T-helper 2 cell treated with Interferon-gamma antibody and Interleukin-4, amounts not matched to agents 5 μg/mL and 100 μg/mL, for 36 hours (primary cell): ENCODE measurements around the gene CROT.
A peak's percentile ranks its signal among the peaks of the same experiment; 100 is the strongest.
"Not testable (repeated sequence)": the region's sequence is repeated elsewhere in the genome, so short reads cannot be mapped to it uniquely, and the experiment has no call there.

Experiments
- DNase-seq: peaks from one replicate; pipeline ENCODE4 v3.0.0; 2021; ENCODE audit warnings: low spot score
- H3K27ac Mint-ChIP-seq: one replicate; pipeline ENCODE4 v1.8.0; 2021; ENCODE audit warnings: mild to moderate bottlenecking, mixed read lengths
- H3K27me3 Mint-ChIP-seq: one replicate; pipeline ENCODE4 v1.8.0; 2021; ENCODE audit warnings: low read depth, mixed read lengths
- H3K36me3 Mint-ChIP-seq: one replicate; pipeline ENCODE4 v1.8.0; 2021; ENCODE audit warnings: low read depth, mixed read lengths
- H3K4me1 Mint-ChIP-seq: one replicate; pipeline ENCODE4 v1.8.0; 2021; ENCODE audit warnings: low read depth, mixed read lengths
- H3K4me3 Mint-ChIP-seq: one replicate; pipeline ENCODE4 v1.8.0; 2022; ENCODE audit warnings: mild to moderate bottlenecking, moderate library complexity, mixed read lengths
- H3K9me3 Mint-ChIP-seq: one replicate; pipeline ENCODE4 v1.8.0; 2021; ENCODE audit warnings: mixed read lengths

CROT gene, protein sequence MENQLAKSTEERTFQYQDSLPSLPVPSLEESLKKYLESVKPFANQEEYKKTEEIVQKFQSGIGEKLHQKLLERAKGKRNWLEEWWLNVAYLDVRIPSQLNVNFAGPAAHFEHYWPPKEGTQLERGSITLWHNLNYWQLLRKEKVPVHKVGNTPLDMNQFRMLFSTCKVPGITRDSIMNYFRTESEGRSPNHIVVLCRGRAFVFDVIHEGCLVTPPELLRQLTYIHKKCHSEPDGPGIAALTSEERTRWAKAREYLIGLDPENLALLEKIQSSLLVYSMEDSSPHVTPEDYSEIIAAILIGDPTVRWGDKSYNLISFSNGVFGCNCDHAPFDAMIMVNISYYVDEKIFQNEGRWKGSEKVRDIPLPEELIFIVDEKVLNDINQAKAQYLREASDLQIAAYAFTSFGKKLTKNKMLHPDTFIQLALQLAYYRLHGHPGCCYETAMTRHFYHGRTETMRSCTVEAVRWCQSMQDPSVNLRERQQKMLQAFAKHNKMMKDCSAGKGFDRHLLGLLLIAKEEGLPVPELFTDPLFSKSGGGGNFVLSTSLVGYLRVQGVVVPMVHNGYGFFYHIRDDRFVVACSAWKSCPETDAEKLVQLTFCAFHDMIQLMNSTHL

DNA sequence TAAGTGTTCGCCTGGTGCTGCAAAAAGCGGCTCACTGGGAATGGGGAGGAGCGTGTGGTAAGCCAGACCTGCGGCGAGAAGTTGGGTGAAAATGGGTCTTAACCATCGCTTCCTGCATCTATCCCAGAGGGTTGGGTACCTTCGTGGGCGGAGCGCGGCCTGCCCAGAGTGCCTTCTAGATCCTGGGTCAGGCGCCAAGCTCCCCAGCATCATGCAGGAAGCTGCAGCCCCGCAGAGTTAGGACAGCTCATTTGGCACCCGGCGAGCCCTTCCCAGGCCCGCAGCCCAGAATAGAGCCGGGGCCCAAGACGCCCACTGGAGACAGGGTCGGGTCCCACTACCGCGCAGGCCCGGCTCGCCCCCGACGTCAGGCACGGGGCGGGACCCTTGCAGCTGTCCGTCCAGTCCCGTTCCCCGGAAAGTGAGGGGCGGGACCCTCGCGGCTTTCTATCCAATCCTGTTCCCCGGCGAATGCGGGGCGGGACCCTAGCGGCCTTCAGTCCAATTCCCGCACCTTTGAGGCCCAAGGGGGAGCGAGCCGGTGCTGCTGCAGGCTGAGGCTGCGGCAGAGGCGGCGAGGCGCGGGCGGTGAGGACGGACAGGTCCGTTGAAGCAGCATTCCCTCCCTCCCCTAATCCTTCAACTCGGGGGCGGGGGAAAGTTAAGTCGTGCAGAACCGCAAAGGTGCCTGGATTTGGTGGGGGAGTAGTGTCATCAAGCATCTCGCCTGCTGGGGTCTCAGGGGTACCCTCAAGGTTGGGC lies at the start of gene CROT:
TSS of gene CROT (plus strand) at position 499 of the 762 bp plus-strand sequence. CDS start 3,405 bp downstream, outside the sequence.
- peak within 1 kb of the TSS; percentile 96 for H3K4me3 Mint-ChIP-seq
- H3K9me3 Mint-ChIP-seq, result peaks cover 1% of the 10 kb centered on the region
- DNase-seq, result peak; percentile 95
- H3K36me3 Mint-ChIP-seq, result peaks cover 30% of the 10 kb centered on the region
- H3K27me3 Mint-ChIP-seq, result no peaks in the 10 kb centered on the region
- H3K27ac Mint-ChIP-seq, result peak within 1 kb of the TSS; percentile 91
- peaks cover 38% of the 10 kb centered on the region for H3K4me1 Mint-ChIP-seq

- H3K27me3 Mint-ChIP-seq, result no peaks in the 10 kb centered on the region
- no peak for DNase-seq
- H3K27ac Mint-ChIP-seq, result no peak overlapping the region
- H3K4me3 Mint-ChIP-seq, result no peak overlapping the region
- H3K4me1 Mint-ChIP-seq, result no peaks in the 10 kb centered on the region
- H3K36me3 Mint-ChIP-seq, result no peaks in the 10 kb centered on the region
- peaks cover 4% of the 10 kb centered on the region for H3K9me3 Mint-ChIP-seq
Measured at GRCh38 chr7:87300756-87301155, 44.7 kb upstream of the CROT start.

DNA sequence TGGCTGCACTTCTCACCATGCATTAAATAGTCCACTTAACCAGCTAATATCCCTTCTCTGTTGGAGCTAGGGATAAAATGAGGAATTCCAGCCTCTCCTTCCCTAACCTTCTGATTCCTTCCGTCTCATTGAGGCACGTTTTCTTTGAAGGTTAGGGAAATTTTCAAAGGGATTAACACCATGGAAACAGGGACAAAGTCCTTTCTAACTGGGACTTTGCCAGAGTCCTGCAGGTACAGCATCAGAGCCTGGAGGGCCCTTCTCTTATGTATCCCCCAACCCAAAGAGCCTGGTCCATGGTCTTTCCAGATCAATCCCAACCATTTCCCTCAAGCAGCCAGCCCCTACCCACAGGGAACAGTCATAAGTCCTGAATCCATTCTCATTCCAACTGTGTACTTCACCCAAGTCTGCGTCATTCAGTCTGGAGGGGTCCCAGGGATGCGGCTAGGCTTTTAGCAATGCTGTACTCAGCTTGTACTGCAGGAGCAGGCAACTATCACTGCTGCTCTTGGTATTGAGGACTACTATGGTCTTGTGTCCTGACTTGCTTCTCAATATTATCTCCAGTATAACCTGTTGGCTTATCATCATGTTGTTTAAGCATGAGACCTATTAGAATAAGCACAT lies 34.6 kb upstream of the CROT start:
- H3K36me3 Mint-ChIP-seq, result no peaks in the 10 kb centered on the region
- no peak for DNase-seq

DNA sequence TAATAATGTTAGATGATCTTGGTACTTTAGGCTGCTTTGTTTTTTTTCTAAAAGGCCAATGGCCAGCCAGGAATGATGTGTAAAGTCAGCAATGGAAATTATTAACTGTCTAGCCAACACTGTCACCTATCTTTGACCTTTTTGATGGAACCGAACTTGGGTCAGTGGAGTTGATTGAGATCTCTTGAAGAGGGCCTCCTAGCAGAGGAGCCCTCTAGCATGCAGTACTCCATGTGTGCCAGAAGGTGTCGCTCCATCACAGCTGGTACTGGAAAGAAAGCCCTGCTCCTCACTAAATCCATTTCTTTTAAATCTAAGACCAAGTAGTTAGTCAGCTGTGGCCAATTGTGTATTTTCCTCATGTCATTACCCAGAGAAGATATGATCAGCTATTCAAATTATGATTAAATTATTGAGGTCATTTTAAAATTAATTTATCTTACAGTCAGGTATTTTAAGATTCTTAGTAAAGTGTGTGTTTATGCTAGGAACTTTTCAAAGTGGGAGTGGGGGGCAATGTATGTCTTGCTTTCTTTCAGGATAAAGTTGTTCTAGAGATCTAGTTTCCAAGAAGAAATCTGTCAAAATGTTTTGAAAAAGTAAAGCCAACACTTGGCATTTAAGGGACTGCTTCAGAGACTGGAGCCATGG lies 33.1 kb upstream of the CROT start:
- H3K9me3 Mint-ChIP-seq, result no peaks in the 10 kb centered on the region

More for the DNA sequence above, 34.6 kb upstream of the CROT start:
- H3K9me3 Mint-ChIP-seq, result no peaks in the 10 kb centered on the region
- peaks cover 11% of the 10 kb centered on the region for H3K27me3 Mint-ChIP-seq
- H3K4me1 Mint-ChIP-seq, result no peaks in the 10 kb centered on the region
- H3K27ac Mint-ChIP-seq, result no peak overlapping the region
- H3K4me3 Mint-ChIP-seq, result no peak overlapping the region

DNA sequence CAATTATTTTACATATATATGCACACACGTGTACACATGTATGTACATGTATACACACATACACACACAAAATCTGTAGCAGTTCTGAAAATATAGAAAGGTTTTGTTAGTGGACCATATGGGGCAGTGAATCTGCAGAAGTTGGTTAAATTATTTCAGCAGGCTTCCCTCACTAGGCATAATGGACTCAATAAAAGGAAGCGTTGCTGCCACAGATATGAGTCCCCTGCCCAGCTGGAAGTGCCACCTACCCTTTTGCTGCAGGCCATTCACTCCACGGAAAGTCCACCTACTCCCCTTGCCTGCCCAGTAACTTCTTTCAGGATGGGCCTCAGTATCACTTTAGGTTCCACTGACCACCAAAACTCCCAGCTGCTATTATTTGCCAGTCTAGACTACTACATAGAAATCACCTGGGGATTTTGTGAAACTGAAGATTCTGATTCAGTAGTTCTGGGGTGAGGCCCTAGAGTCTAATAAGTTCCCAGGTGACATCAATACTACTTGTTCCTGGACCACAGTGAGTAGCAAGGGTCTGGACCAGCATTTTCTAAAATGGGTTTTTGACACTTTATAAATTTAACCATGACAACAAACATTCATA lies 29.3 kb upstream of the CROT start:
- H3K27ac Mint-ChIP-seq, result no peak overlapping the region
- no peaks in the 10 kb centered on the region for H3K27me3 Mint-ChIP-seq
- peaks cover 3% of the 10 kb centered on the region for H3K4me1 Mint-ChIP-seq
- H3K36me3 Mint-ChIP-seq, result no peaks in the 10 kb centered on the region
- H3K9me3 Mint-ChIP-seq, result no peaks in the 10 kb centered on the region
- DNase-seq, result no peak
- no peak overlapping the region for H3K4me3 Mint-ChIP-seq

More for the DNA sequence above, 33.1 kb upstream of the CROT start:
- H3K36me3 Mint-ChIP-seq, result no peaks in the 10 kb centered on the region
- H3K27me3 Mint-ChIP-seq, result peaks cover 4% of the 10 kb centered on the region
- no peaks in the 10 kb centered on the region for H3K4me1 Mint-ChIP-seq
- DNase-seq, result peak; percentile 33
- no peak overlapping the region for H3K27ac Mint-ChIP-seq
- H3K4me3 Mint-ChIP-seq, result no peak overlapping the region

DNA sequence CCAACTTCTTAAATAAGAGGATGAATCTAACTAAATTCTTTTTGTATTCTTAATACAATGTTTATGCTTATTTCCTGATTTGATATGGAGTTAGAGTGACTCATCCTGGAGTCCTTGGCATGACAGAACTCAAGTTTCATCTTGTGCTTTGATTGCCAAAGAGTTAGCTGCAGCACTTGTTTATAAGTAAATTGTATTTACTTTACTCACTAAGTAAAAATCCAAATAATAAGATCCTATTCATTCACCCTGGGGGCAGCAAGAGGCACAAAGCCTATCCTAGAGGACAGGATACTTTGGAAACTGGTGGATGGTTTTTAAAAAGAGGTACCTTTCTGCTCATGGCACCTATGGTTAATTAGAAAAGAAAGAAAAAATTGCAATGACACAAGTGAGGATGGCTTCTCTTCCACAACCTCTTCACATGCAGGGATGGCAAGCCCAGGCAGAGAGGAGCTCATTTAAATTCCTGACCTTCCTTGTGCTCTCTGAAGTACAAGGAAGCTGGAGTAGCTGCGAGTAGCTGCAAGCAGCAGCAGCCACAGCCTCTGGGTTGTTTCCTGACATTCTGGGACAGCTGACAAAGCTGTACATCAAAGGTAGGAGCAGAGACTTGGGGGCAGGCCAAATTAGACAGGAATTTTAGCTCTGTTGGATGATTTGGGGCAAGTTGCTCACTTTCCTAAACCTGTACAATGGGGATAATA lies 28.5 kb upstream of the CROT start:
- H3K9me3 Mint-ChIP-seq, result no peaks in the 10 kb centered on the region
- DNase-seq, result no peak
- no peaks in the 10 kb centered on the region for H3K36me3 Mint-ChIP-seq
- H3K4me1 Mint-ChIP-seq, result peaks cover 3% of the 10 kb centered on the region
- no peak overlapping the region for H3K27ac Mint-ChIP-seq
- H3K27me3 Mint-ChIP-seq, result no peaks in the 10 kb centered on the region
- no peak overlapping the region for H3K4me3 Mint-ChIP-seq

DNA sequence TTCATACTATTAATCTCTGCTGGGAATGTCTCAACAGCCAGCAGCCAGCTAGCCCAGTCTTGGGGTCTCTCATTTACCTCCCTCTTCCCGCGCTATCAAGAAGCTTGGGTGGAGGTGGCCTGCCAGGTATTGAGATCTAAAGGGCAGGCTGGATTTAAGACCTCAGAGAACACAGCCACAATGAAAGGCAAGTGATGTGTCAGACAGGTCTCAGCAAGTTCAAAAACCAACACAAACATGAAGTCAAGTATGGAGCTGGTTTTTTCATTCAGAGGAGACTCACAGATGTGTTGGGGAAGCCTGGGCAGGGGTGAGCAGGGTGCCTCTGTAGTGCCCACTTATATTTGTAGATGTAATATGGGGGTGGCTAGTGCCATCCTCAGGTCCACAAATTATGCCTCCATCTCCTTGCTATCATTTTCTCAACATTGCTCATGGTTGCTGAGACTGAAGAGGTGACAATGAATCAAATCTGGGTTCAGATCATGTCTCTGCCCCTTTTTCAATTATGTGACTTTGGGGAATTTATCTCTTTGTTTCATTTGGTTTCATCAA lies 27.7 kb upstream of the CROT start:
- Mint-ChIP-seq H3K4me1 (peaks cover 3% of the 10 kb centered on the region), H3K36me3 (no peaks in the 10 kb centered on the region), H3K27ac (no peak overlapping the region), H3K9me3 (no peaks in the 10 kb centered on the region), H3K4me3 (no peak overlapping the region), H3K27me3 (no peaks in the 10 kb centered on the region)
- no peak for DNase-seq

DNA sequence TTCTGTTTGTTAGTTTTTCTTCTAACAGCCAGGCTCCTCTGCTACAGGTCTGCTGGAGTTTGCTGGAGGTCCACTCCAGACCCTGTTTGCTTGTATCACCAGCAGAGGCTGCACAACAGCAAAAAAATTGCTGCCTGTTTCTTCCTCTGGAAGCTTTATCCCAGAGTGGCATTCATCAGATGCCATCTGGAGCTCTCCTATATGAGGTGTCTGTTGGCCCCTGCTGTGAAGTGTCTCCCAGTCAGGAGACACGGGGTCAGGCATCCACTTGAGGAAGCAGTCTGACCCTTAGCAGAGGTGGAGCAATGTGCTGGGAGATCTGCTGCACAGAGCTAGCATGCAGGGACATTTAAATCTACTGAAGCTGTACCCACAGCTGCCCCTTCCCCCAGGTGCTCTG lies 26.7 kb upstream of the CROT start:
- Mint-ChIP-seq H3K27ac (peak overlapping the region; percentile 78), H3K4me3 (peak overlapping the region; percentile 72), H3K27me3 (no peaks in the 10 kb centered on the region), H3K9me3 (no peaks in the 10 kb centered on the region), H3K36me3 (peaks cover 3% of the 10 kb centered on the region), H3K4me1 (peaks cover 3% of the 10 kb centered on the region)
- no peak for DNase-seq

DNA sequence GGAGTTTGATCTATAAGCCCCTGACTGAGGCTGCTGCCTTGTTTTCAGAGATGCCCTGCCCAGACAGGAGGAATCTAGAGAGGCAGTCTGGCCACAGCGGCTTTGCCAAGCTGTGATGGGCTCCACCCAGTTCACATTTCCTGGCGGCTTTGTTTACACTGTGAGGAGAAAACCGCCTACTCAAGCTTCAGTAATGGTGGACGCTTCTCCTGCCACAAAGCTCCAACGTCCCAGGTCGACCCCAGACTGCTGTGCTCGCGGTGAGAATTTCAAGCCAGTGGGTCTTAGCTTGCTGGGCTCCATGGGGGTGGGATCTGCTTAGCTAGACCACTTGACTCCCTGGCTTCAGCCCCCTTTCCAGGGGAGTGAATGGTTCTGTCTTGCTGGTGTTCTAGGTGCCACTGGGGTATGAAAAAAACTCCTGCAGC lies 26.3 kb upstream of the CROT start:
- Mint-ChIP-seq H3K27ac (peak overlapping the region; percentile 78), H3K4me3 (peak overlapping the region; percentile 72)
- H3K9me3 Mint-ChIP-seq, H3K4me1 Mint-ChIP-seq, H3K36me3 Mint-ChIP-seq, DNase-seq, H3K27me3 Mint-ChIP-seq: not testable (repeated sequence)

DNA sequence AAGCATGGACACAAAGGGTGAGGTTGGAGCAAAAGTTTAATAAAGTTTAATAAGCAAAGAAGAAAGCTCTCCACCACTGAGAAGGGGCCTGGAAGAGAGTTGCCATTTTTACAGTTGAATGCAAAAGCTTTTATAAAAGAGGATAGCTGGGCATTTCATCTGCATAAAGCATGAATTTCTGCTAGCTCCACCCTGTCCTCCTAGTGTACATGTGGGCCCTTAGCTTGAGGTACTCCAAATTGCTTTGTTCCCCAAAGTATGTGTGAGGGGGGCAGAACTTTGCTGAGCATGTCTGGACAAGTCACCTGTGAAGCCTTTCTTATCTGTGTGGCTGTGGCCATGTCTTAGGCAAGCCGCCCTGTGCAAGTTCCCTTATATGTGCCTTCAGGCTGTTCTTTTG lies 22.6 kb upstream of the CROT start:
- Mint-ChIP-seq H3K36me3 (peaks cover 14% of the 10 kb centered on the region), H3K4me3 (no peak overlapping the region), H3K9me3 (peaks cover 26% of the 10 kb centered on the region), H3K27ac (no peak overlapping the region), H3K4me1 (peaks cover 5% of the 10 kb centered on the region), H3K27me3 (no peaks in the 10 kb centered on the region)
- DNase-seq, result no peak

- H3K4me3 Mint-ChIP-seq, result no peak overlapping the region
- H3K27me3 Mint-ChIP-seq, result no peaks in the 10 kb centered on the region
- H3K4me1 Mint-ChIP-seq, result peaks cover 2% of the 10 kb centered on the region
- H3K27ac Mint-ChIP-seq, result no peak overlapping the region
- no peak for DNase-seq
- H3K36me3 Mint-ChIP-seq, result peaks cover 36% of the 10 kb centered on the region
- H3K9me3 Mint-ChIP-seq, result peaks cover 46% of the 10 kb centered on the region
Measured at GRCh38 chr7:87325576-87326370, 19.7 kb upstream of the CROT start.

DNA sequence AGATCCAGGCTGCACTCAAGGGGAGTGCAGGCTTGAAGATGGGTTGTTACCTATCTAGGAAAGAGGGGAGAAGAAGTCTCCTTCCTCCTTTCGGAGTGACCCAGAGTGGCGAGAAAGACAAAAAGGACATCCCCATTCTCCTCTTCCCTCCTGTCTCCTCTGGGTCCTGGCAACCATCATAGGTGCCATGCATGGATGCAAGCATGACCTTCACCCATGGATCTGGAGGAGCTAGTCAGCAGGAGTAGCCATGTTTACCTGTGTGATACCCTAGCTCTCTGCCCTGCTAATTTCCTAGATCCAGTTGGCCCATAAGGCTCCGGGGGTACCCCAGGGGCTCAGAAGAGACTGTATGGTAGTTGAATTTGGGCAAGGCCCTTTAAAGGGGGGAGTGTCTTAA lies 17.2 kb upstream of the CROT start:
- peaks cover 2% of the 10 kb centered on the region for H3K4me1 Mint-ChIP-seq
- H3K4me3 Mint-ChIP-seq, result no peak overlapping the region
- no peaks in the 10 kb centered on the region for H3K27me3 Mint-ChIP-seq
- no peak for DNase-seq
- no peak overlapping the region for H3K27ac Mint-ChIP-seq
- peaks cover 38% of the 10 kb centered on the region for H3K36me3 Mint-ChIP-seq
- peaks cover 56% of the 10 kb centered on the region for H3K9me3 Mint-ChIP-seq
